Hypothalamus (tissue), 51 donors: ENCODE data around the gene AKTIP.
A peak's percentile ranks its signal among the peaks of the same experiment; 100 is the strongest.
"Not testable (repeated sequence)": the region's sequence is repeated elsewhere in the genome, so short reads cannot be mapped to it uniquely, and the experiment has no call there.

ENCODE experiments used
- DNase-seq, 51 donors: peaks; one replicate each; lab custom pipeline; 2025; lab: John Stamatoyannopoulos, UW

The AKTIP gene

DNA sequence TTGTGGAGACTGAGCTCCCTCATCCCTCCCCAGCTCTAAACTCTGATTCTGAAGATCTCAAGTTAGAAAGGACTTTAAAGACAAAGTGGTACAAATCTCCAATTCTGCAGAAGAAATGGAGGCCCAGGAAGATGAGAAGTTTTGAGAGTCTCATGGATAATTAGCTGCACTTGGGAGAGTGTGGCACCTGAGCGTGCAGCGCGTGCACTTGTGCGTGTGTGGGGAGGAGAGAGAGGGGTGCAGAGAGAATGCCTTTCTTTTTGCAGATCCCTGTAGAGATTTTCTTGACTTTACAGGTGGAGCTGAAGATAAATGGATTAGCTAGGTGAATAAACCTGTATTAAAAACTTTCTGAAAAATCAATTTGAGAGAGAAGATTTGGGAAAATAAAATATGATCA is 14.8 kb upstream of the AKTIP start:
- DNase-seq: no peak

- DNase-seq: no peak
Observed at GRCh38 chr16:53515811-53516210, 12.8 kb upstream of the AKTIP start.

DNA sequence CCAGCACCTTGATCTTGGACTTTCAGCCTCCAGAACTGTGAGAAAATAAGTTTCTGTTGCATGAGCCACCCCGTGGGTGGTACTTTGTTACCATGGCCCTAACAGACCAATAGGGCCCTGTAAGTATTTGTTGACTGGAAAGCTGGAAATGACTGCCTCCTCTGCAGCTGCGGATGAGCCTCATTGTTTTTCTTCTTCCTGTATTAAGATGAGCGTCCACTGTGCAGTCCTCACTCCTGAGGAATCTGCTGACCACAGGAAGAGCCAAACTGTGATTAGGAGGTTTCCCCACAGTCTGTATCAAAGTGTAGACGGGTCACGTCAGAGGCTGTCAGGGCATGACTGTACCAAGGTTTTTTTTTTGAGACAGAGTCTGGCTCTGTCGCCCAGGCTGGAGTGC is 12.2 kb upstream of the AKTIP start:
- no peak for DNase-seq

DNA sequence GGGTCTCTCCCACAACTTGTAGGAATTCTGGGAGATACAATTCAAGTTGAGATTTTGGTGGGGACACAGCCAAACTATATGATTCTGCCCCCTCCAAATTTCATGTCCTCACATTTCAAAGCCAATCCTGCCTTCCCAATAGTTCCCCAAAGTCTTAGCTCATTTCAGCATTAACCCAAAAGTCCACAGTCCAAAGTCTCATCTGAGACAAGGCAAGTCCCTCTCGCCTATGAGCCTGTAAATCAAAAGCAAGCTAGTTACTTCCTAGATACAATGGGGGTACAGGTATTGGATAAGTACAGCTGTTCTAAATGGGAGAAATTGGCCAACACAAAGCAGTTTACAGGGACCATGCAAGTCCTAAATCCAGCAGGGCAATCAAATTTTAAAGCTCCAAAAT is 9.8 kb upstream of the AKTIP start:
- DNase-seq: not testable (repeated sequence)

DNA sequence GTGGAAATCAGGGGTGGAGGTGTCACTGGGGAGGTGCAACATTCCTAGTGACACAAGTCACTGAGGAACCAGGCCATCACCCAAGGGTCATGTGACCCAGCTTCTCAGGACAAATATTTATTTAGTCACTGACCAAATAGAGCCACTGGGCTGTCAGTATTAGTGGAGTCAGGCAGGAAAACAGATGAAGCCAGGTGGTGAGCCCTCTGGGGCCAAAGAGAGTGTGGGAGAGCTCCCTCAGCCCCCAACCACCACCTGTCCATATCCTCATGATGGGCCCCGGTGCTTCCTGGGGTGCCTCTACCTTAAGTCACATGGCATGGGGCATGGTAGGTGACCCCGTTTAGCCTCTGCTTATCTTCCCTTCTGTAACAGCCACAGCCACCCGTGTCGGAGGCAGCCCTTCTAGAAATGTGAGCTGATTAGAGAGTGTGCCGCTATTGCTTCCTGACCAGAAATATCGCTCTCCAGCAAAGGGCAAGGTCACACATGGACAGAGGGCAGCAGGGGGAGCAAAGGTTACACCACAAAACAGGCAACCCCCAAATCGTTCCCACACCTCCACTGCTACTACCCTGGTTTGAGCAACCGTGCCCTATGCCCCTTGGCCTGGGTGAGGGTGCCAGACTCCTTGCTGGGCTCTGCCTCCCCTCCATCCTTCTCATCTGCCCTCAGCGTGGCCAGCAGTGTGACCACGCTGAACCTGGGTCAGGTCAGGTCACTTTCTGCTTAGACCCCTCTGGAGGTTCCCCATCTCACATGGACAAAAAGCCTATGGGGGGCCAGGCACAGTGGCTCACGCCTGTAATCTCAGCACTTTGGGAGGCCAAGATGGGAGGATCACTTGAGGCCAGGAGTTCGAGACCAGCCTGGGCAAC is 8.6 kb upstream of the AKTIP start:
- DNase-seq: no peak

GRCh38 chr16:53511084-53511402 is 8.0 kb upstream of the AKTIP start:
- no peak for DNase-seq

DNA sequence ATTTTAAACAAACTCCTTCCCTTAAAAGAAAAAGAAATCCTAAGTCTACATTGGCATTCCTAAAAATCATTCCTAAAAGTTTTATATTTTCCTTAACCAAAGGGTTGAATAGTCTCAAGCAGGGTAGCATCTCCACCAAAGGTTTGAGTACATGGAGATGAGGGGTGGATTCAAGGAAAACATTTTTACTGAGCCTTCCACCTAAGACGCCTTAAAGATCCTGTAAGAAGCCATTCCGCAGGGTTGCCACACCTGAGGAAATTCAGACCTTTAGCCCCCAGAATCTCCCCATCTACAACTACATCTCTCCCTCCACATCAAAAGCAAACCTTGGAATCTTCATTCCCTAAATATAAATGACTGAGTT is 7.7 kb upstream of the AKTIP start:
- DNase-seq: peak in 1 of 51 donors; percentile 33

DNA sequence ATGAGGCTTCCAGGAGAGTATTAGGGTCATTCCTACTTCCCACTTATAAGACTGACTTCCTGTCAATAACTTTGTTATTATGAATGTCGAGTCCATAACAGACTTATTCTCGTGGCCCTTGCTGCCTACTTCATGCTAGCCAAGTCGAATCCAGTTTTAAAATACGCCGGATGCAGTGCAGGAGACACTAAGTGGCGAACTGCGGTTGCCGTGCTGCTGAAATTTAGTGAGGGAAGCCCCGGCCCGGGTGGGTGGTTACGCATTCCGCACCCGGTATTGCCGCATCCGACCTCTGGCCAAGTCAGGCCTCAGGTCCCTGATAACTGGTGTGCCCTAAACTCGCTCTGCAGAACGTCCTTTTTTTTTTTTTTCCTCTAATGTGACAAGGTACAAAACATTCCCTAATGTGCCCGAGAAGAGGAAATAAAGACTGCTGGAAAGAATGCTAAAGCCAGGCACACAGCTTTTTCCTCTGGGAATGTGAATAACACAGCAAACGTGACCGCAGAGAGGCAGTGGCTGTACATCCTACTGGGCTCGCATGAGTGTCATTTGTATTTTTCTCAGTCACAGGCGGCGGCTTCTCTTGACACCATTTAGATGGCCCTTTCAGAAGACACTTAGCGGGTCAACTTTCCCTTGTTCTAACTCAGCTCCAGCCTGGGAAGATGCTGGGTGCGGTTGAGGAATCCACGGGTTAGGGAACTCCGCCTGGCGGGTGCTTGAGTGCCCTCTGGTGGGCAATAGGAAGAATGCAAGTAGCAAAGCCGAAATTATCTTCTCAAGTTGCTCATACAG is 7.1 kb upstream of the AKTIP start:
- DNase-seq: peak in 41 of 51 donors; percentile 6 to 71 (median 33)

GRCh38 chr16:53507464-53508179 is 4.6 kb upstream of the AKTIP start:
- no peak for DNase-seq

- DNase-seq: no peak
Observed at GRCh38 chr16:53506254-53506653, 3.2 kb upstream of the AKTIP start.

DNA sequence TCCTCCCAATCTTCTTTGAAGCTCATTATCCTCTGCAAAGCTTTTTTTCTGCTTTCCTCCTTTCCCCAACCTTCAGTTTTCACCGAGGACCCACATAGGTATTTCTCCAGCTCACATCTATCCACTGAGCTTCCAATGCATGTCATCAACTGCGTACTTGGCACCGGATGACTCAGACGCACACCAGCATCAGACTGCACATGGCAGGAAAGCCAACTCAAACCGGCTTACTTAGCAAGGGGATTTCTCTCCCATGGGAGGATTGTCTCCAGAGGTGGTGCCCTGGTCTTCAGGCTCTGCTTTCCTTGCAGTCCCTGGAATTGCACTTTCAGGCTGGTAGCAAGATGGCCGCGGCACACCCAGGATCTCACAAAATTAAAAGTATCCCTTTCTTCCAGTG is 1.7 kb upstream of the AKTIP start:
- DNase-seq: no peak

GRCh38 chr16:53503991-53504663 is 1.1 kb upstream of the AKTIP start:
- DNase-seq: peak in 40 of 51 donors; percentile 5 to 70 (median 42)

- DNase-seq: peak; percentile 90 to 100 (median 100)
Observed at GRCh38 chr16:53503270-53503923, 388 bp upstream of the AKTIP start.

DNA sequence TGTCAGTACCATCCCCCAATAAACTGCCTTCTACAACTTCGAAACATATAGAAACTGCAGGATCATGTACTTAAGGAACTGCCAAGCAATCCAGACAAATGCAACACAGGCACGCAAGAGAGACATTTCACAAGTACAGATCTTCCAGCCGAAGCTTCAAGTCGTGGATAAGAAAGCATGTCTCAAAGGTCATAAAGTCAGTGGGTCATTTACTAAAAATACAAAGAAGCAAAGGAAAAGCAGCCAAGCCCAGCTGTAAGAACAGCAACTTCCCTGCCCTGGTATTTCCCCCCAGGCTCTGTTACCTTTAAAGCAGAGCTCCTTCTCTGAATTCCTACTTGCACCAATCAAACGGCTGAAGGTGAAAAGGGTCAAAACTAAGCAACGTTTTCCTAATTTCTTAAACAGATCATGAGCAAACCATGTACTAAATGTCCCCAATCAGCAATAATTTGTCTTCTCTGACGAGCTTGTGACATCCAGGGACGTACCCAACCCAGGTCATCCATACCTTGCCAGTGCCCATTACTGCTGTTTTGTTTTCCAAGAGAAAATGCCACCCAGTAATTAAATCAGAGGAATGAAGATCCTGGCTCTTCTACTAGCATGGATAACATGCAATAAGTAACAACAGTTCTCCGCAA is 1.7 kb downstream of the AKTIP start:
- DNase-seq: no peak

- DNase-seq: no peak
Observed at GRCh38 chr16:53498984-53499383, 4.0 kb downstream of the AKTIP start.

- DNase-seq: no peak
Observed at GRCh38 chr16:53495325-53495724, 7.7 kb downstream of the AKTIP start.

DNA sequence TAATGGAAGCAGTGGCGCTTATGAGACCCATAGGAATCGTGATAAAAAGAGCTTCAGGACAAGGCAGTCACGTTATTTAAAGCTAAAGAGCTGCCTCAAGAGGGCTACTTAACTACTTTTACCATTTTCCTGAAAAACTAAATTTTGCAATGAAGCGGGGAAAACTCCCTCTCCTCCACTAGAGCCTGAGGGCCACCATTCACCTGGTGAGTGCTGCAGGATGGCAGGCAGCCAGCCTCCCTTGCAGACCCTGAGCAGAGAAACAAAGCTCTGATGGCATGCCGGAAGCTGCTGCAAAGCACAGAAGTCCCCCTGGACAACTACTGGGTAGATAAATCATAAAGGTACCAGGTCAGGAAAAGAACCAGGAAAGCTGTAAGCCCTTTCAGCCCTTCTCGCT is 8.4 kb downstream of the AKTIP start:
- DNase-seq: no peak

DNA sequence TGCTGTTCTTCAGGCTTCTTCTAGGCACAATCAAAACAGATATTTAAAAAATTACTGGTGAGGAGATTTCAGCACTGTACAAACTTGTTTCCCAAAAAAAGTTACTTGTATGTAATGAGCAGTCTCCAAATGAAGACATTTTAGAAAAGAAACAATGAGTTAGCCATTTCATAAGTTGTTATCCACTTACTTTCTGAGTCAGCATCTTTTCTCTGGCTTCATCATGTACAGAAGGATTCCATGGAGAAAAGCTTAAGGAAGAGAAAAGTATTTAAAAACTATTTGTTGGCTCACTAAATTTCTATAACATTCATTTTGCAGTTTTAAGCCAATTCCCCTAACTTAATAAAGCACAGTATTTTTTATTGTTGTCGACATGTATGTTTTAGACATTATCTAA is 10.5 kb downstream of the AKTIP start:
- no peak for DNase-seq

- DNase-seq: no peak
Observed at GRCh38 chr16:53489755-53490154, 13.3 kb downstream of the AKTIP start.

GRCh38 chr16:53486230-53486629 is 16.8 kb downstream of the AKTIP start:
- DNase-seq: no peak
